Activated CD4-positive, alpha-beta T cell treated with anti-CD3 and anti-CD28 coated beads, Interleukin-2, Interleukin-6, amounts not matched to agents 100 ng/mL and 50 ng/mL, durations not matched to agents 16 hours and 8 hours (primary cell): ENCODE data around the gene UPF1.
A peak's percentile ranks its signal among the peaks of the same experiment; 100 is the strongest.

Experiments
- DNase-seq: peaks from one replicate; pipeline ENCODE4 v3.0.0-alpha.2; 2020

The UPF1 gene

DNA sequence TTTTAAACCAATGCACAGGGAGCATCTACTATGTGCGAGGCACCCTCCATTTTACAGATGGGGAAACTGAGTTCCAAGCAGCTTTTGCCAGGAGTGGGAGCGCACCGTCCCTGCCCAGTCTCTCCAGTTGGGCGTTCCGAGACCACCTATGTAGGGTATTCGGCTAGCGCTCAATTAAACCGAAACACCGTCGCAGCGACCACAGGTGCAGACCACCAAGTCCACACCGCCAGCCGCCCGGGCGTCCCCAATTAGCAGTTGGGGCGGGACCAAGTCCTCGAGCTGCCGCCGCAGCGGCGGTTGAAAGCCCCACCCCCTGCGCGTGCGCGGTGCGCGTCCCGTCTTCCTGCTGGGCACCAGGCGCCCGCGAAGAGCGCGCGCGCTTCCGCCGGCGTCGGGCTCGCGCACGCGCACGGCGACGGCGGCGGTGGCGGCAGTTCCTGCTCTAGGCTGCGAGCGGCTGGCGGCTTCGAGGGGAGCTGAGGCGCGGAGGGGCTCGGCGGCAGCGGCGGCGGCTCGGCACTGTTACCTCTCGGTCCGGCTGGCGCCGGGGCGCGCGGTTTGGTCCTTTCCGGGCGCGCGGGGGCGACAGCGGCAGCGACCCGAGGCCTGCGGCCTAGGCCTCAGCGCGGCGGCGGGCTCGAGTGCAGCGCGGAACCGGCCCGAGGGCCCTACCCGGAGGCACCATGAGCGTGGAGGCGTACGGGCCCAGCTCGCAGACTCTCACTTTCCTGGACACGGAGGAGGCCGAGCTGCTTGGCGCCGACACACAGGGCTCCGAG lies at the start of gene UPF1:
Gene UPF1 (plus strand): TSS at position 436 of the 782 bp plus-strand sequence. CDS start 251 bp downstream, at position 687.
- peak; percentile 97 for DNase-seq

- DNase-seq, result no peak
Observed at GRCh38 chr19:18782559-18783225, 49.1 kb upstream of the UPF1 start.

DNA sequence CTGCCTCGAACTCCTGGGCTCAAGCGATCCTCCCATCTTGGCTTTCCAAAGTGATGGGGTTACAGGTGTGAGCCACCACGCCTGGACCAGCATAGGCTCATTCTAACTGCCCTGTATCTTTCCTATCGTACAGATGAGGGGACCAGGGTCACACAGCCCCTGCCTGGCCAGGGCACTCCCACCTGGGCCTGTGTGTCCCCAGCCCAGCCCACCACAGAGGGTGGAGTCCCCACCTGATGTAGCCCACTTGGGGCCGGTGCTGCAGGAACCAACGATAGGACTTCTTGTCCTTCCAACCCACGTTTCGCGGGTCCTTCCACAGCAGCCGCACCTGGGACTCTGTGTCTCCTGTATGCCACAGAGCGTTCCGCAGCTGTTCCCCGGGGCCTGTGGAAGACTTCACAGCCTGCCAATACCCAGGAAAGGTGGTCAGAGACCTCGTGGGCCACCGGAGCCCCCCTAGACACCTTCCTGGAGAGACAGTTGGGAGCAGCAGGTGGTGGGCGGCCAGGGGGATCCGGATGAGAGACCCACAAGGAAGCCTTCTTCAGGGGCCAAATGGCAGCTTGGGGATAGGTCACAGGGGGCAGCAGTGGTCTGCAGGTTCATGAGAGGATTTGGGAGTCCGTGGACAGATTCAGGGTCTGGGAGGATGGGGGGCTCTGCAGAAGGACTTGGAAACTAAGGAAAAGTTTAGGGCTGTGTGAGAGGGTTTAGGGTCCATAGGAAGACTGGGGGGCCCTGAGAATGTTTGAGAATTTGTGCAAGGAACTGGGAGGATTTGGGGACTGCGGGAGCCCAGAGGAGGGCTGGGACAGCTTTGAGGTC lies 47.6 kb upstream of the UPF1 start:
- no peak for DNase-seq

GRCh38 chr19:18784786-18785120 lies 47.0 kb upstream of the UPF1 start:
- DNase-seq, result no peak

GRCh38 chr19:18785179-18786124 lies 46.3 kb upstream of the UPF1 start:
- DNase-seq, result peak; percentile 85

DNA sequence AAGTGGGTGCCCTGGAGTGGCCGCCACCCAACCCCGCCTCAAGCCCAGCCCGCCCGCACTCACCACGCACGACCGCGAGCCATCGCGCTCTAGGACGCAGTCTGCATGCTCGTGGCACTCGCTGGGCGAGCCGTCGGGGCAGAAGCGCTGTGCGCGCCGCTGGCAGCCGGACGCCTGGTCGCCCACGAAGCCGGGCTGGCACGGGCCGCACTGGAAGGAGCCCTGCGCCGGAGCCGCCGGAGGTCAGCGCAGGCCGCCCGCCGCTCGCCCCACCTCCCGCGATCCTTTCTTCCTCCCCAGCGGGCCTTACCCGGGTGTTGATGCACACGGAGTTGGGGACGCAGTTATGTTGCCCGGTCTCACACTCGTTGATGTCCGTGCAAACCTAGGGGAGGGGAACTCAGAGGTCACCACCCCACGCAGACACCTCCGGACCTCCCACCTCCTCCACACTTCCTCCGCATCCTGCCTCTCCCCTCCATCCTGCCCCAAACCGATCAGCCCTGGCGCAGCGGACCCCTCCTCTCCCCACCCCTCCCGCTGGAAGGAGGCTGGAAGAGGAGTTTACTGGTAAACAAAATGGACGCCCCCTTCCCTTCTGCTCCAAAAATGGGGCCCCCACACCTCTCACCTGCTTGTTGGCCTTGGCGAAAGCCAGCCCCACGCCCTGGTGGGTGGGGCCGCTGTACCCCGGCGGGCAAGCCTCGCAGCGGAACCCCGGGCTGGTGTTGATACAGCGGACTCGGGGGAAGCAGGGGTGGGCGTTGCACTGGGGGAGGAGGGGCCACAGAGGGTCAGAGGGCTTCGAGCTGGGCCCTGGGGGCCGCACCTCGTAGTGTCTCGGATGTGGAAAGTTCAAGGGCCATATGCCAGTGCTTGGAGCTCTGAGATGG lies 43.0 kb upstream of the UPF1 start:
- DNase-seq, result no peak

DNA sequence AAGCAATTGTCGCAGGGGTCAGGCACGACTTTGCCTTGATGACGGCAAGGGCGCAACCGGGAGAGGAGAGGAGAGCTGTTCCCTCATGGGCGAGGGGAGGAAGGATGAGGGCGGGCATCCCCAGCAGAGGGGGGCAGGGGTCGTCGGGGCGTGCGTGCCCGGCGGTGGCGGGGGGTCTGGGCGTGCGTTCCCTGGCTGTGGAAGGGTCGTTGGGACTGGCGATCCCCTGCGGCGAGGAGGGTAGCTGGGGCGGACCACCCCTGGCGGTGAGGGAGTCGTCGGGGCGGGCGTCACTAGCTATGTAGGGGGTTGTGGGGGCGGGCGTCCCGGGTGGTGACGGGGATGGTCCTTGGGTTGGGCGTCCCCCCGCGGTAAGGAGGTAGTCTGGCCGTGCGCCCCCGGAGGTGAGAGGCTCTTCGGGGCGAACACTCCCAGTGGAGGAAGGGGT lies 42.3 kb upstream of the UPF1 start:
- DNase-seq, result no peak

DNA sequence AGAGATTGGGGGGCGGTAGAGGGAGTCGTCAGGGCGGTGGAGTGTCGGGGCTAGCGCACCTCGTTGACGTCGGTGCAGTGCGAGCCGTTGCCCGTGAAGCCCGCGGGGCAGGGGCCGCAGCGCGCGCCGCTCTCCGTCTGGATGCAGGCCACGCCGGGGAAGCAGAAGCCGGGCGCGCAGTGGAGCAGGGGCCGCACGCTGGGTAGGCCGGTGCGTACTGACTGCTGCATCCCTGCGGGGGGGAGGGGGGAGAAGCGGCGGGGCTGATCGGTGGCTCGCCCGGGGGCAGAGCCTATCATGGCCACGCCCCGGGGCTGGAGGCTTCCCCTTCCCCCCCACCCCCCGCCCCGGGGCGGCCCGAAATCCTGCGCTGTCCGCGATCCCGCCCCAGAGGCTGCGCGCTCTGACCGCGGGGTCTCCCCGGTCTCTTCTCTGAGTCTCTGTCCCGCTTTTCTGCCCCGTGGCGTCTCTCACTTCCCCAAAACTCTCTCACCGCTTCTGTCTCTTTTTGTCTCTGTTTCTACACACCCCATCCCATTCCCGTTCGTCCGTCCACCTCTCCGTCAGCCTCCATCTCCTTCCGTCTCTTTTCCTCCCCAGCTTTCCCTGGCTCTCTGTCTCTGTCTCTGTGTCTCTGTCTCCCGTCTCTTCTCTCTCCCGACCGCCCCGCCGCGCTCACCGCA lies 41.7 kb upstream of the UPF1 start:
- DNase-seq, result peak; percentile 26

DNA sequence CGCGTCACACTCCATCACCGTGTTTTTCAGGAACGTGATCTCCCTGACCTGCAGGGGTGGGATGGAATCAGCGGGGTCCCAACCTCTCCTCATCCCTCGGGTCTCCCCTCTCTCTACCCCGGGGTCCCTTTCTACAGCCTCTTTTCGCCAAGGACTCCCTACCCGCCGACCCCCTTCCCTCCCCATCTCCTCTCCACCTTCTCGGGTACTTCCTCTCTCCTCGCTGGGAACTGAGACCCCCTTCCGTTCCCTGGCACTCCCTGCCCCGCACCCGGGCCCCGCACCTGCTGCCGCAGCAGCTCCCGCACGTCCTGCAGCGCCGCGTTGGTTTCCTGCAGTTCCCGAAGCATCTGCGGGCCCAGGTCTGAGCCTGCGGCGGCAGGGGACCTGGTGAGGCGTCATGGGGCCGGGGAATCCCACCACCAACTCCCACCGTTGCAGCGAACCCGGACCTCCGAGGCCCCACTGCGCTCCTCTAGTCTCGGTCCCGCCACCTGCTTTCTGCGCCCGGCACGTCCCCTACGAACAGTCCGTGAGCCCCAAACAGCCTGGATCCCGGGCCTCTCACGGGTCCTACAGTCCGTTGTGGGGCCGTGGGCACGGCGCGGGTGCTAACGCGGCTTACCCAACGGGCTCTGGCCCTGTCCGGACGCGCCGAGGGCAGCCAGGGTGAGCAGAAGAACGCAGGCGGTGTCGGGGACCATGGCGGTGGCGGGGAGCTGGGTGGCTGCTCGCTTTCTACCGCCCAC lies 41.0 kb upstream of the UPF1 start, which contains the start of gene COMP:
Gene COMP (minus strand): TSS at position 740 of the 749 bp plus-strand sequence. CDS start 36 bp downstream, at position 704.
- no peak for DNase-seq

- DNase-seq, result no peak
Observed at GRCh38 chr19:18791315-18791678, 40.5 kb upstream of the UPF1 start.

GRCh38 chr19:18792661-18793060 lies 39.1 kb upstream of the UPF1 start:
- DNase-seq, result no peak

GRCh38 chr19:18793144-18794028 lies 38.4 kb upstream of the UPF1 start:
- no peak for DNase-seq

GRCh38 chr19:18794029-18794313 lies 37.8 kb upstream of the UPF1 start:
- DNase-seq, result no peak

DNA sequence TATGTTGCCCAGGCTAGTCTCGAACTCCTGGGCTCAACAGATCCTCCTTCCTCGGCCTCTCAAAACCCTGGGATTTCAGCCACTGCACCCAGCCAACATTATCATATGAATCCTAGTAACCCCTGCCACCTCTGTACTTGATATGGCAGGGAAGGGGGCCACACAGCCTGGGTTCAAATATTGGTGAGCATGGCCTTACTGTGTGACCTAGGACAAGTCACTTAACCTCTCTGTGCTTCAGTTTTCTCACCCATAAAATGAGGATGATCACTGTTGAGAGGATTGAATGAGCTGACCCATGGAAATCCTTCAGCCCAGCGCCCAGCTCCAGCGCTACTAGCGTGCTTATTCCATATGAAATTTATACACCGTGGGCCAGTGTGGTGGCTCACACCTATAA lies 37.1 kb upstream of the UPF1 start:
- no peak for DNase-seq

GRCh38 chr19:18795540-18795939 lies 36.2 kb upstream of the UPF1 start:
- DNase-seq, result no peak

DNA sequence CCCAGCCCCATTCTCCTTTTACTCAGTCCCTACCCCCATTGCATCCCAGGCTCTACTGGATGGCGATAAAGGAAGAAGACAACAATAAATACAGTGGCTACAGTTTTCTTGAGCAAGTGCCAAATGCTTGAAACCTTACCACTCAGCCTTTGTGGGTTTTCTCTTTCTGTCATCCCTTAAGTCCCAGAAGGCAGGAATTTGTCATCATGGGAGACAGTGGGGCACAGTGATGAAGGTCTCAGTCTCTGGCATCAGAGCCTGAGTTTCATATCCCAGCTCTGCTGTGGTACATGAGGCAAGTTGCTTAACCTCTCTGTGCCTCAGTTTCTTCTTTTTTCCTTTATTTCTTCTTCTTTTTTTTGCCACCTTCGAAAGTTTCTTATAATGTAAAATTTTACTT lies 35.5 kb upstream of the UPF1 start:
- DNase-seq, result peak; percentile 19

- DNase-seq, result no peak
Observed at GRCh38 chr19:18798384-18799352, 33.1 kb upstream of the UPF1 start.
